ENCODE measurements around the gene ABTB2.
A peak's percentile ranks its signal among the peaks of the same experiment; 100 is the strongest.

Gene ABTB2

GRCh38 chr11:34324466-34324865, 33.3 kb downstream of the ABTB2 start:
- TF ChIP-seq CTCF (IDR thresholded peaks at IDR 0.05; ENCODE audit: low read depth, low read length) = no peak
- no peak overlapping the region for H3K4me3 ChIP-seq (replicated peaks in 1 of 2; ENCODE audit: low read depth in 2 of 2, low read length in 2 of 2)
- DNase-seq (ENCODE audit: low read depth in 2 of 2) = no peak

- DNase-seq (ENCODE audit: low read depth in 2 of 2) = no peak
Observed at GRCh38 chr11:34323601-34324000, 34.2 kb downstream of the ABTB2 start.

GRCh38 chr11:34318111-34319037, 39.4 kb downstream of the ABTB2 start:
- no peak overlapping the region for H3K4me3 ChIP-seq (replicated peaks in 1 of 2; ENCODE audit: low read depth in 2 of 2, low read length in 2 of 2)
- TF ChIP-seq CTCF (IDR thresholded peaks at IDR 0.05; ENCODE audit: low read depth, low read length) = no peak
- DNase-seq (ENCODE audit: low read depth in 2 of 2) = peak; percentile 21 to 53

More at GRCh38 chr11:34323601-34324000, 34.2 kb downstream of the ABTB2 start:
- H3K4me3 ChIP-seq (replicated peaks in 1 of 2; ENCODE audit: low read depth in 2 of 2, low read length in 2 of 2) = no peak overlapping the region
- no peak for TF ChIP-seq CTCF (IDR thresholded peaks at IDR 0.05; ENCODE audit: low read depth, low read length)

- H3K4me3 ChIP-seq (replicated peaks in 1 of 2; ENCODE audit: low read depth in 2 of 2, low read length in 2 of 2) = no peak overlapping the region
- no peak for DNase-seq (ENCODE audit: low read depth in 2 of 2)
- no peak for TF ChIP-seq CTCF (IDR thresholded peaks at IDR 0.05; ENCODE audit: low read depth, low read length)
Observed at GRCh38 chr11:34317666-34318065, 40.1 kb downstream of the ABTB2 start.

GRCh38 chr11:34317036-34317360, 40.8 kb downstream of the ABTB2 start:
- TF ChIP-seq CTCF (IDR thresholded peaks at IDR 0.05; ENCODE audit: low read depth, low read length) = no peak
- no peak overlapping the region for H3K4me3 ChIP-seq (replicated peaks in 1 of 2; ENCODE audit: low read depth in 2 of 2, low read length in 2 of 2)
- DNase-seq (ENCODE audit: low read depth in 2 of 2) = no peak

- peak; percentile 14 to 19 for DNase-seq (ENCODE audit: low read depth in 2 of 2)
- H3K4me3 ChIP-seq (replicated peaks in 1 of 2; ENCODE audit: low read depth in 2 of 2, low read length in 2 of 2) = no peak overlapping the region
- no peak for TF ChIP-seq CTCF (IDR thresholded peaks at IDR 0.05; ENCODE audit: low read depth, low read length)
Observed at GRCh38 chr11:34316347-34317035, 41.3 kb downstream of the ABTB2 start.
